ENCODE results near the gene DYNC1I2.

Gene DYNC1I2

DNA sequence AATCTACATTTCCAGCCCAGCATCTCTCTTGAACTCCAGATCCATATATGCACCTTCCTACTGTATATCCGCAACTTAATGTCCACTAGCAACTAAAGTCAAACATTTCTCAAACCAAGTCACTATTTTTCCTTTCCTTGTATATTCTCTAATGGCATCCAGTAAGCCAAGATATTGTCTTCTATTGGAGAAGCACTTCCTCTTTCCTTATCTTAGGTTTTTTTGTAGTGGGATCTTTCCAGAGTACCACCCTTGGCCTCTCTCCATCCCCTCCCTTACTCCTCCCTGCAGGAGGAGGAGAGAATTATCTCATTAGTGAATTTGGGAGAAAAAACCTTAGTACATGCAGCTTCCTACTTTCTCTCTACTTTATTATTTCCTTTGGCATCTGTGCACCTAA, 8.7 kb upstream of the DYNC1I2 start (continued):
- TF ChIP-seq, protein P1, sequence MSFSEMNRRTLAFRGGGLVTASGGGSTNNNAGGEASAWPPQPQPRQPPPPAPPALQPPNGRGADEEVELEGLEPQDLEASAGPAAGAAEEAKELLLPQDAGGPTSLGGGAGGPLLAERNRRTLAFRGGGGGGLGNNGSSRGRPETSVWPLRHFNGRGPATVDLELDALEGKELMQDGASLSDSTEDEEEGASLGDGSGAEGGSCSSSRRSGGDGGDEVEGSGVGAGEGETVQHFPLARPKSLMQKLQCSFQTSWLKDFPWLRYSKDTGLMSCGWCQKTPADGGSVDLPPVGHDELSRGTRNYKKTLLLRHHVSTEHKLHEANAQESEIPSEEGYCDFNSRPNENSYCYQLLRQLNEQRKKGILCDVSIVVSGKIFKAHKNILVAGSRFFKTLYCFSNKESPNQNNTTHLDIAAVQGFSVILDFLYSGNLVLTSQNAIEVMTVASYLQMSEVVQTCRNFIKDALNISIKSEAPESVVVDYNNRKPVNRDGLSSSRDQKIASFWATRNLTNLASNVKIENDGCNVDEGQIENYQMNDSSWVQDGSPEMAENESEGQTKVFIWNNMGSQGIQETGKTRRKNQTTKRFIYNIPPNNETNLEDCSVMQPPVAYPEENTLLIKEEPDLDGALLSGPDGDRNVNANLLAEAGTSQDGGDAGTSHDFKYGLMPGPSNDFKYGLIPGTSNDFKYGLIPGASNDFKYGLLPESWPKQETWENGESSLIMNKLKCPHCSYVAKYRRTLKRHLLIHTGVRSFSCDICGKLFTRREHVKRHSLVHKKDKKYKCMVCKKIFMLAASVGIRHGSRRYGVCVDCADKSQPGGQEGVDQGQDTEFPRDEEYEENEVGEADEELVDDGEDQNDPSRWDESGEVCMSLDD (tag by site-specific recombination; IDR thresholded peaks at IDR 0.05): no peak
- TF ChIP-seq ZNF350 (tag by site-specific recombination; IDR thresholded peaks at IDR 0.05): no peak

DNA sequence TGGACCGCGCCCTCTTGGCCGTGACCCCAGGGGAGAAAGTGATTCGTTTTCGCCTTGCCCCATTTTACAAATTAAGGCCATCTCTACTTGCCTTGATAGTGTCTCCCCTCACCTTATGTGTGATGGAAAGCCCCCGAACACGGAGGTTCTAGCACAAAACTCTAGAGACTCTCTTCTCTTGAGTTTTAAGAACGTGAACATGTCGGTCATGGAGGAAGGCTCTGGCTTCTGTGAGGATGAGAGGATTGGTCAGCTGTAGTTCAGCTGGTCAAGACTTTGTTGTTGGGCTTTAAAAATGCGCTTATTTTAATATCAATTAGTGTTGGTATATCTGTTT, 828 bp downstream of the DYNC1I2 start:
- CTCF ChIA-PET: interaction anchor here (0.5 to 2.1 kb wide), 7 partner anchors 9 to 801 kb away, joined by 3 to 11 read pairs (median 4); no protein-coding TSS in a partner anchor

DNA sequence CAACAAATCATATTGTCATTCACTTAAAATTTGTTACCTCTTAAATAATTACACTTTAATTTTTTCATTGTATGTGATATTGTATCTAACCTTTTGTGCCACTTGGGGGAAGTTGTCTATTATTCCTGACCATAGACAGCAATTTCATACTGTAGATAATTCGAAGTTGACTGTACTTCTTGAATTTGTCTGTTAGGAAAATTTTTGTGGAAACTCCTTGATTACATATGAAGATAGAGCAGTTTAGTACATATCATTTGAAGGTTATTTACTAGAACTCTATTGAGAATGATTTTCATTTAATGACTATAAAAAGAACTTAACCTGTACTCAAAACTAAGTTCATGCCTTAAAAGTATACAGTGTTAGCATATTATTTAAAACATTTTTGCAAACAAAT, 5.1 kb downstream of the DYNC1I2 start:
- POLR2A ChIA-PET: no interaction called here
- H3K9me3 ChIP-seq (ENCODE audit: control insufficient read depth, insufficient read depth, low read depth, low read length): no peaks in the 10 kb centered on the region
- no peaks in the 10 kb centered on the region for H3K4me1 ChIP-seq (ENCODE audit: control insufficient read depth, insufficient read depth, low read length)
- TF ChIP-seq ZNF350 (tag by site-specific recombination; IDR thresholded peaks at IDR 0.05) (no peak), MEIS1 (CRISPR knock-in tag; IDR thresholded peaks at IDR 0.05; ENCODE audit: borderline replicate concordance) (no peak), ZNF558 (tag by site-specific recombination; IDR thresholded peaks at IDR 0.05) (no peak), ZNF654 (tag by site-specific recombination; IDR thresholded peaks at IDR 0.05; ENCODE audit: low read depth) (no peak), YY2 (tag by site-specific recombination; IDR thresholded peaks at IDR 0.05) (no peak), ZNF366 (tag by site-specific recombination; conservative IDR thresholded peaks at IDR 0.05) (no peak), ZNF423 (tag by site-specific recombination; IDR thresholded peaks at IDR 0.05) (no peak)
- TF ChIP-seq, protein P2, sequence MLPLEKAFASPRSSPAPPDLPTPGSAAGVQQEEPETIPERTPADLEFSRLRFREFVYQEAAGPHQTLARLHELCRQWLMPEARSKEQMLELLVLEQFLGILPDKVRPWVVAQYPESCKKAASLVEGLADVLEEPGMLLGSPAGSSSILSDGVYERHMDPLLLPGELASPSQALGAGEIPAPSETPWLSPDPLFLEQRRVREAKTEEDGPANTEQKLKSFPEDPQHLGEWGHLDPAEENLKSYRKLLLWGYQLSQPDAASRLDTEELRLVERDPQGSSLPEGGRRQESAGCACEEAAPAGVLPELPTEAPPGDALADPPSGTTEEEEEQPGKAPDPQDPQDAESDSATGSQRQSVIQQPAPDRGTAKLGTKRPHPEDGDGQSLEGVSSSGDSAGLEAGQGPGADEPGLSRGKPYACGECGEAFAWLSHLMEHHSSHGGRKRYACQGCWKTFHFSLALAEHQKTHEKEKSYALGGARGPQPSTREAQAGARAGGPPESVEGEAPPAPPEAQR (tag by site-specific recombination; IDR thresholded peaks at IDR 0.05): no peak
- TF ChIP-seq, protein P3, sequence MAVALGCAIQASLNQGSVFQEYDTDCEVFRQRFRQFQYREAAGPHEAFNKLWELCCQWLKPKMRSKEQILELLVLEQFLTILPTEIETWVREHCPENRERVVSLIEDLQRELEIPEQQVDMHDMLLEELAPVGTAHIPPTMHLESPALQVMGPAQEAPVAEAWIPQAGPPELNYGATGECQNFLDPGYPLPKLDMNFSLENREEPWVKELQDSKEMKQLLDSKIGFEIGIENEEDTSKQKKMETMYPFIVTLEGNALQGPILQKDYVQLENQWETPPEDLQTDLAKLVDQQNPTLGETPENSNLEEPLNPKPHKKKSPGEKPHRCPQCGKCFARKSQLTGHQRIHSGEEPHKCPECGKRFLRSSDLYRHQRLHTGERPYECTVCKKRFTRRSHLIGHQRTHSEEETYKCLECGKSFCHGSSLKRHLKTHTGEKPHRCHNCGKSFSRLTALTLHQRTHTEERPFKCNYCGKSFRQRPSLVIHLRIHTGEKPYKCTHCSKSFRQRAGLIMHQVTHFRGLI (tag by site-specific recombination; IDR thresholded peaks at IDR 0.05): no peak
- TF ChIP-seq, protein P4, sequence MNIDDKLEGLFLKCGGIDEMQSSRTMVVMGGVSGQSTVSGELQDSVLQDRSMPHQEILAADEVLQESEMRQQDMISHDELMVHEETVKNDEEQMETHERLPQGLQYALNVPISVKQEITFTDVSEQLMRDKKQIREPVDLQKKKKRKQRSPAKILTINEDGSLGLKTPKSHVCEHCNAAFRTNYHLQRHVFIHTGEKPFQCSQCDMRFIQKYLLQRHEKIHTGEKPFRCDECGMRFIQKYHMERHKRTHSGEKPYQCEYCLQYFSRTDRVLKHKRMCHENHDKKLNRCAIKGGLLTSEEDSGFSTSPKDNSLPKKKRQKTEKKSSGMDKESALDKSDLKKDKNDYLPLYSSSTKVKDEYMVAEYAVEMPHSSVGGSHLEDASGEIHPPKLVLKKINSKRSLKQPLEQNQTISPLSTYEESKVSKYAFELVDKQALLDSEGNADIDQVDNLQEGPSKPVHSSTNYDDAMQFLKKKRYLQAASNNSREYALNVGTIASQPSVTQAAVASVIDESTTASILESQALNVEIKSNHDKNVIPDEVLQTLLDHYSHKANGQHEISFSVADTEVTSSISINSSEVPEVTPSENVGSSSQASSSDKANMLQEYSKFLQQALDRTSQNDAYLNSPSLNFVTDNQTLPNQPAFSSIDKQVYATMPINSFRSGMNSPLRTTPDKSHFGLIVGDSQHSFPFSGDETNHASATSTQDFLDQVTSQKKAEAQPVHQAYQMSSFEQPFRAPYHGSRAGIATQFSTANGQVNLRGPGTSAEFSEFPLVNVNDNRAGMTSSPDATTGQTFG (tag by site-specific recombination; IDR thresholded peaks at IDR 0.05; ENCODE audit: borderline replicate concordance): no peak
- CTCF ChIA-PET: interaction anchor here (0.6 to 1.5 kb wide), 3 partner anchors 10 to 1519 kb away, joined by 3 to 6 read pairs (median 6); no protein-coding TSS in a partner anchor
- H3K27ac ChIP-seq (ENCODE audit: extremely low read depth, low read depth, low read length): no peak overlapping the region
- no peak overlapping the region for H3K4me3 ChIP-seq (ENCODE audit: low read depth, low read length)
- H3K36me3 ChIP-seq (ENCODE audit: control insufficient read depth in 2 of 2, insufficient read depth in 1 of 2, low read length in 2 of 2): peaks cover 13 to 54% of the 10 kb centered on the region in 2 experiments

More for the DNA sequence above, 828 bp downstream of the DYNC1I2 start:
- peak overlapping the region; percentile 77 for H3K27ac ChIP-seq (ENCODE audit: extremely low read depth, low read depth, low read length)
- peaks cover 5 to 24% of the 10 kb centered on the region in 2 experiments for H3K36me3 ChIP-seq (ENCODE audit: control insufficient read depth in 2 of 2, insufficient read depth in 1 of 2, low read length in 2 of 2)
- H3K4me3 ChIP-seq (ENCODE audit: low read depth, low read length): peak overlapping the region; percentile 67
- TF ChIP-seq, protein P3 (tag by site-specific recombination; IDR thresholded peaks at IDR 0.05): peak; percentile 25; the same call in 1 of the 2 replicates
- TF ChIP-seq, protein P5, sequence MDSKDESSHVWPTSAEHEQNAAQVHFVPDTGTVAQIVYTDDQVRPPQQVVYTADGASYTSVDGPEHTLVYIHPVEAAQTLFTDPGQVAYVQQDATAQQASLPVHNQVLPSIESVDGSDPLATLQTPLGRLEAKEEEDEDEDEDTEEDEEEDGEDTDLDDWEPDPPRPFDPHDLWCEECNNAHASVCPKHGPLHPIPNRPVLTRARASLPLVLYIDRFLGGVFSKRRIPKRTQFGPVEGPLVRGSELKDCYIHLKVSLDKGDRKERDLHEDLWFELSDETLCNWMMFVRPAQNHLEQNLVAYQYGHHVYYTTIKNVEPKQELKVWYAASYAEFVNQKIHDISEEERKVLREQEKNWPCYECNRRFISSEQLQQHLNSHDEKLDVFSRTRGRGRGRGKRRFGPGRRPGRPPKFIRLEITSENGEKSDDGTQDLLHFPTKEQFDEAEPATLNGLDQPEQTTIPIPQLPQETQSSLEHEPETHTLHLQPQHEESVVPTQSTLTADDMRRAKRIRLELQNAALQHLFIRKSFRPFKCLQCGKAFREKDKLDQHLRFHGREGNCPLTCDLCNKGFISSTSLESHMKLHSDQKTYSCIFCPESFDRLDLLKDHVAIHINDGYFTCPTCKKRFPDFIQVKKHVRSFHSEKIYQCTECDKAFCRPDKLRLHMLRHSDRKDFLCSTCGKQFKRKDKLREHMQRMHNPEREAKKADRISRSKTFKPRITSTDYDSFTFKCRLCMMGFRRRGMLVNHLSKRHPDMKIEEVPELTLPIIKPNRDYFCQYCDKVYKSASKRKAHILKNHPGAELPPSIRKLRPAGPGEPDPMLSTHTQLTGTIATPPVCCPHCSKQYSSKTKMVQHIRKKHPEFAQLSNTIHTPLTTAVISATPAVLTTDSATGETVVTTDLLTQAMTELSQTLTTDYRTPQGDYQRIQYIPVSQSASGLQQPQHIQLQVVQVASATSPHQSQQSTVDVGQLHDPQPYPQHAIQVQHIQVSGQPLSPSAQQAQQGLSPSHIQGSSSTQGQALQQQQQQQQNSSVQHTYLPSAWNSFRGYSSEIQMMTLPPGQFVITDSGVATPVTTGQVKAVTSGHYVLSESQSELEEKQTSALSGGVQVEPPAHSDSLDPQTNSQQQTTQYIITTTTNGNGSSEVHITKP (tag by site-specific recombination; IDR thresholded peaks at IDR 0.05): peak; percentile 95; the same call in 1 of the 2 replicates
- no peak for TF ChIP-seq ZBTB20 (tag by site-specific recombination; IDR thresholded peaks at IDR 0.05)
- POLR2A ChIA-PET: interaction anchor here (0.6 to 1.4 kb wide), 3 partner anchors 10 to 763 kb away, joined by 3 to 8 read pairs (median 3); no protein-coding TSS in a partner anchor
- no peaks in the 10 kb centered on the region for H3K9me3 ChIP-seq (ENCODE audit: control insufficient read depth, insufficient read depth, low read depth, low read length)
- no peaks in the 10 kb centered on the region for H3K4me1 ChIP-seq (ENCODE audit: control insufficient read depth, insufficient read depth, low read length)

All from HEK293 (cell line).